GM12878 (cell line): ENCODE data around the gene HTATIP2. TPM values are rescaled to one million over a fixed set of nuclear protein-coding genes. Genes with fewer than 3 reads are reported as not detected.

Experiments
- ATAC-seq: fragments of 200-7000 bp; cut with Tn5 transposase; 3 replicates; pipeline ENCODE4 v1.9.1; 2020; ENCODE audit warnings: mild to moderate bottlenecking, moderate library complexity
- BruUV-seq: library from RNA; stranded (reverse); fragments of 400-500 nt; replicated peaks from 2 replicates; lab custom pipeline; 2021; lab: Mats Ljungman, UMichigan
- CTCF ChIA-PET: fragments of 300-600 bp; sonication (Branson Sonifier 250); formaldehyde crosslinking; extraction: SDS; loops from one replicate; lab custom pipeline; 2021; ENCODE audit warnings: inconsistent platforms; lab: Yijun Ruan, JAX
- POLR2A ChIA-PET: fragments of 350-600 bp; formaldehyde crosslinking; extraction: SDS; loops from one replicate; lab custom pipeline; 2021; ENCODE audit warnings: inconsistent platforms; lab: Charles Lee
- RAD21 ChIA-PET: fragments of 300-600 bp; sonication (Branson Sonifier 250); formaldehyde crosslinking; loops from one replicate; lab custom pipeline; 2023; ENCODE audit warnings: antibody characterized with exemption; ENCODE audit not compliant: unreplicated experiment; lab: Charles Lee
- SMC1A ChIA-PET: fragments of 300-600 bp; sonication (Branson Sonifier 250); formaldehyde crosslinking; loops from one replicate; lab custom pipeline; 2023; ENCODE audit not compliant: unreplicated experiment, uncharacterized antibody; lab: Charles Lee
- DNase-seq: peaks from one replicate; pipeline ENCODE4 v3.0.0-alpha.2; 2011; ENCODE audit warnings: low read depth, low spot score
- FAIRE-seq: peaks from 3 replicates; lab custom pipeline; 2011; peaks lifted over from hg19 to GRCh38; lab: Jason Lieb, UNC
- H2AFZ ChIP-seq: 2 replicates; pipeline ENCODE4 v1.6.0; 2011; ENCODE audit warnings: low read depth, low read length, control low read depth; ENCODE audit not compliant: control insufficient read depth
- H3K27ac ChIP-seq: 2 replicates; pipeline ENCODE4 v1.5.1; 2011; ENCODE audit warnings: control low read depth; ENCODE audit not compliant: control insufficient read depth, insufficient read depth
- H3K27me3 ChIP-seq, 2 experiments: replicated peaks in 1 of 2; 2 replicates each; pipeline versions ENCODE4 v1.6.0 to v1.6.1; 2011; ENCODE audit warnings: low read length in 1 of 2; ENCODE audit not compliant: control insufficient read depth in 2 of 2, insufficient read depth in 2 of 2
- H3K36me3 ChIP-seq, 2 experiments: 2 replicates each; pipeline ENCODE4 v1.5.1; 2011; ENCODE audit warnings: low read length in 1 of 2; ENCODE audit not compliant: control insufficient read depth in 2 of 2, insufficient read depth in 2 of 2
- H3K4me1 ChIP-seq: 2 replicates; pipeline ENCODE4 v1.6.1; 2011; ENCODE audit warnings: mild to moderate bottlenecking, low read length, moderate library complexity, mixed read lengths; ENCODE audit not compliant: control insufficient read depth, insufficient read depth
- H3K4me2 ChIP-seq: 2 replicates; pipeline ENCODE4 v1.6.0; 2011; ENCODE audit warnings: control low read depth; ENCODE audit not compliant: control insufficient read depth, insufficient read depth
- H3K4me3 ChIP-seq: fragments of 200-600 bp; sonication (generic); 2 replicates; pipeline ENCODE4 v1.5.1; 2016
- H3K79me2 ChIP-seq: 2 replicates; pipeline ENCODE4 v1.6.0; 2011; ENCODE audit warnings: low read length; ENCODE audit not compliant: control insufficient read depth, insufficient read depth
- H3K9ac ChIP-seq: 2 replicates; pipeline ENCODE4 v1.8.0; 2011; ENCODE audit warnings: low read length, control low read depth, mixed read lengths; ENCODE audit not compliant: control insufficient read depth, insufficient read depth
- H3K9me3 ChIP-seq: replicated peaks from 3 replicates; pipeline ENCODE4 v1.5.1; 2011; ENCODE audit warnings: mild to moderate bottlenecking, low read length; ENCODE audit not compliant: control insufficient read depth, insufficient read depth
- H4K20me1 ChIP-seq: 2 replicates; pipeline ENCODE4 v1.6.0; 2011; ENCODE audit not compliant: control insufficient read depth, insufficient read depth
- DPF2 ChIP-seq: fragments of 450-650 bp; IDR thresholded peaks from 2 replicates; pipeline ENCODE4 v1.6.1; 2017; ENCODE audit warnings: mild to moderate bottlenecking
- FOXM1 ChIP-seq: IDR thresholded peaks from 2 replicates; pipeline ENCODE4 v1.6.1; 2012; ENCODE audit warnings: low read depth, mild to moderate bottlenecking, inconsistent platforms, low read length, moderate library complexity
- JUND ChIP-seq: IDR thresholded peaks from 2 replicates; pipeline ENCODE4 v1.6.1; 2012; ENCODE audit warnings: low read depth, mild to moderate bottlenecking, low read length, improper control_type of control experiment, moderate library complexity
- KAT2A ChIP-seq: conservative IDR thresholded peaks from 2 replicates; pipeline ENCODE4 v1.6.1; 2011; ENCODE audit warnings: low read depth, low read length; ENCODE audit not compliant: control insufficient read depth
- POU2F2 ChIP-seq: IDR thresholded peaks from 3 replicates; pipeline ENCODE4 v1.6.1; 2011; ENCODE audit warnings: low read depth, mild to moderate bottlenecking, low read length, borderline replicate concordance
- RAD21 ChIP-seq: IDR thresholded peaks from 2 replicates; pipeline ENCODE4 v1.6.1; 2011; ENCODE audit warnings: mild to moderate bottlenecking, low read depth, low read length, moderate library complexity; ENCODE audit not compliant: insufficient read depth
- RFX5 ChIP-seq: IDR thresholded peaks from 2 replicates; pipeline ENCODE4 v1.6.1; 2011; ENCODE audit warnings: low read depth, low read length, improper control_type of control experiment
- SMAD1 ChIP-seq: fragments of 450-650 bp; IDR thresholded peaks from 2 replicates; pipeline ENCODE4 v1.6.1; 2018; ENCODE audit warnings: mild to moderate bottlenecking, low read depth; ENCODE audit not compliant: partially characterized antibody
- SMAD5 ChIP-seq: IDR thresholded peaks from 2 replicates; pipeline ENCODE4 v1.6.1; 2016; ENCODE audit warnings: antibody characterized with exemption, low read depth
- SMARCA5 ChIP-seq: fragments of 450-650 bp; IDR thresholded peaks from 2 replicates; pipeline ENCODE4 v1.6.1; 2017; ENCODE audit warnings: mild to moderate bottlenecking
- SMC3 ChIP-seq: IDR thresholded peaks from 2 replicates; pipeline ENCODE4 v1.6.1; 2011; ENCODE audit warnings: low read length, improper control_type of control experiment, borderline replicate concordance
- WGBS: methylation state at CpG from one replicate; pipeline ENCODE4 v1.1.6; 2016; ENCODE audit warnings: low lambda C conversion rate; ENCODE audit not compliant: insufficient replicate concordance, insufficient coverage; ENCODE audit errors: missing lambda C conversion rate; 5-methylcytosine and 5-hydroxymethylcytosine counted together
- in situ Hi-C: fragments of 300-500 bp; cut with MboI; formaldehyde crosslinking; loops from 9 replicates; pipeline ENCODE4 v1.14.3; 2018; ENCODE audit warnings: mixed read lengths
- intact Hi-C: fragments of 100-400 bp; cut with micrococcal nuclease; formaldehyde crosslinking; loops from one replicate; pipeline ENCODE4 v1.14.2; 2022; ENCODE audit not compliant: unreplicated experiment
- polyA plus RNA-seq, 11 experiments: library from polyadenylated mRNA; depleted of rRNA in 4 of 11; unstranded in 6 of 11; stranded (reverse) in 5 of 11; fragments of >200 nt; fragmentation: Nextera tagmentation in 4 of 11; fragmentation: Illumina TruSeq in 1 of 11; extraction: Ambion mirVana in 4 of 11; extraction: Trizol in 1 of 11; gene quantifications; 1 replicate in 1 of 11; 2 replicates in 10 of 11; pipeline versions ENCODE4 v1.2.1 to v1.2.3, GENCODE V29; 2011 to 2016; ENCODE audit warnings: inconsistent platforms in 2 of 11, missing spikeins in 2 of 11, low read depth in 1 of 11
- total RNA-seq, 4 experiments: library from RNA; depleted of rRNA in 3 of 4; stranded (reverse); fragments of >200 nt in 3 of 4; fragmentation: Illumina TruSeq in 1 of 4; extraction: Trizol in 1 of 4; gene quantifications; 2 replicates each; pipeline versions ENCODE4 v1.2.1 to v1.2.3, GENCODE V29; 2013 to 2021
- TF ChIP-seq, protein P1 (sequence below): IDR thresholded peaks from 2 replicates; pipeline ENCODE4 v1.6.1; 2011; ENCODE audit warnings: borderline replicate concordance, low read depth, mild to moderate bottlenecking, moderate library complexity, mixed read lengths, low read length; ENCODE audit not compliant: insufficient read depth; ENCODE audit errors: extremely low read length
- TF ChIP-seq, protein P2 (sequence below), 3 experiments: IDR thresholded peaks in 2 of 3; conservative IDR thresholded peaks in 1 of 3; 2 replicates each; pipeline ENCODE4 v1.5.1; 2011; ENCODE audit warnings: low read depth in 3 of 3, low read length in 3 of 3, mild to moderate bottlenecking in 3 of 3, control low read depth in 2 of 3, moderate library complexity in 2 of 3, inconsistent platforms in 1 of 3, mixed read lengths in 1 of 3; ENCODE audit not compliant: control insufficient read depth in 2 of 3, insufficient read depth in 1 of 3; ENCODE audit errors: extremely low read depth in 1 of 3
- TF ChIP-seq, protein P3 (sequence below): fragments of 450-650 bp; IDR thresholded peaks from 2 replicates; pipeline ENCODE4 v1.6.1; 2017; ENCODE audit warnings: mild to moderate bottlenecking, moderate library complexity

The HTATIP2 gene
- total and polyA plus RNA-seq, 10 of the 15 experiments (the other 5 are each of a cell fraction or from before 2014, with no cell fraction given), result 25.4 to 58.5 (median 42.2) TPM

DNA sequence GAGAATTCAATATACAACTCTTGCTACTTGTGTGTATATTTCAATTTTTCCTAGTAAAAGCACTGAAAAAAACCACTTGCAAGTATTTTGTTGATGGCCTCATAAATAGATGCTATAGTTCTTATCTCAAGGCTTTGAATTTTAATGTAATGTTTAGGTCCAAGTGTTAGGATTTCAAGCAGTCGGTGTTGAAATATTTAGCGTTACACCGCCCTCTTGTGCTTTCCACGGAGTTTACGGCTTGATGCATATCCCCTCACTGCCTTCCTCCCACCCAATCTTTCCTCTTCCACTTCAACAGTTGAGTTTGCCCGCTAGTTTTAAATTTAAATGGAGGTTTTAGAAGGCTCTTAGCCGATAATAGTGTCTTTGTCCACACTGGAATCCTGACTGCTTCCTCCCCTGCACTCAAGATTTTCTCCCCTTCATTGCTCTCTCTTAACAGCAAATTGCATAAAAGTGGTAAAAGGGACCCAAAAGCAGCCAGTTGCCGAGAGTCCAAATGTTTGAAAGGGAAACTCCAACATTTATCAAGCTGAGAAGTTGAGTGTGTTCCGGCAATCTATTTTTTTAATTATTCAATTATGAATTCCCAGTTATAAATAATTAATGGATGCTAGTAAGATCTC, 25.9 kb upstream of the HTATIP2 start:
- Histone ChIP-seq H3K4me1 (no peaks in the 10 kb centered on the region), H4K20me1 (no peaks in the 10 kb centered on the region), H3K79me2 (no peaks in the 10 kb centered on the region), H2AFZ (no peak overlapping the region), H3K4me3 (no peak overlapping the region), H3K9ac (no peak overlapping the region), H3K4me2 (no peak overlapping the region), H3K36me3 (no peaks in the 10 kb centered on the region), H3K27me3 (peaks cover 0 to 3% of the 10 kb centered on the region in 2 experiments; a peak in 3 of 4 replicates), H3K27ac (no peak overlapping the region), H3K9me3 (no peaks in the 10 kb centered on the region)
- CTCF ChIA-PET, result interaction anchor here (1.2 to 2.6 kb wide), 3 partner anchors 89 to 209 kb away, joined by 3 to 12 read pairs (median 6); no protein-coding TSS in a partner anchor
- BruUV-seq, result no TSS peak
- in situ Hi-C loops, result no loop called here
- WGBS, result 20% methylated on average over 9 of the region's 9 CpGs
- FAIRE-seq (no peak), ATAC-seq (peak; percentile 80), DNase-seq (no peak)
- POLR2A ChIA-PET, result no interaction called here
- intact Hi-C loops, result loop anchor here (1.0 to 5.0 kb wide), 4 partner anchors 93 to 400 kb away; no protein-coding TSS in a partner anchor
- RAD21 ChIA-PET, result no interaction called here
- SMC1A ChIA-PET, result no interaction called here
- TF ChIP-seq, protein P1, sequence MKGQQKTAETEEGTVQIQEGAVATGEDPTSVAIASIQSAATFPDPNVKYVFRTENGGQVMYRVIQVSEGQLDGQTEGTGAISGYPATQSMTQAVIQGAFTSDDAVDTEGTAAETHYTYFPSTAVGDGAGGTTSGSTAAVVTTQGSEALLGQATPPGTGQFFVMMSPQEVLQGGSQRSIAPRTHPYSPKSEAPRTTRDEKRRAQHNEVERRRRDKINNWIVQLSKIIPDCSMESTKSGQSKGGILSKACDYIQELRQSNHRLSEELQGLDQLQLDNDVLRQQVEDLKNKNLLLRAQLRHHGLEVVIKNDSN, result no peak
- TF ChIP-seq POU2F2, result no peak
- peak; percentile 72; the same call in 1 of the 2 replicates for TF ChIP-seq SMC3
- no peak for TF ChIP-seq SMARCA5
- no peak for TF ChIP-seq KAT2A
- TF ChIP-seq JUND, result no peak
- peak; percentile 61 for TF ChIP-seq RAD21
- TF ChIP-seq, protein P2, sequence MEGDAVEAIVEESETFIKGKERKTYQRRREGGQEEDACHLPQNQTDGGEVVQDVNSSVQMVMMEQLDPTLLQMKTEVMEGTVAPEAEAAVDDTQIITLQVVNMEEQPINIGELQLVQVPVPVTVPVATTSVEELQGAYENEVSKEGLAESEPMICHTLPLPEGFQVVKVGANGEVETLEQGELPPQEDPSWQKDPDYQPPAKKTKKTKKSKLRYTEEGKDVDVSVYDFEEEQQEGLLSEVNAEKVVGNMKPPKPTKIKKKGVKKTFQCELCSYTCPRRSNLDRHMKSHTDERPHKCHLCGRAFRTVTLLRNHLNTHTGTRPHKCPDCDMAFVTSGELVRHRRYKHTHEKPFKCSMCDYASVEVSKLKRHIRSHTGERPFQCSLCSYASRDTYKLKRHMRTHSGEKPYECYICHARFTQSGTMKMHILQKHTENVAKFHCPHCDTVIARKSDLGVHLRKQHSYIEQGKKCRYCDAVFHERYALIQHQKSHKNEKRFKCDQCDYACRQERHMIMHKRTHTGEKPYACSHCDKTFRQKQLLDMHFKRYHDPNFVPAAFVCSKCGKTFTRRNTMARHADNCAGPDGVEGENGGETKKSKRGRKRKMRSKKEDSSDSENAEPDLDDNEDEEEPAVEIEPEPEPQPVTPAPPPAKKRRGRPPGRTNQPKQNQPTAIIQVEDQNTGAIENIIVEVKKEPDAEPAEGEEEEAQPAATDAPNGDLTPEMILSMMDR (IDR thresholded peaks at IDR 0.05 in 2 of 3, conservative IDR thresholded peaks at IDR 0.05 in 1 of 3; ENCODE audit: control insufficient read depth in 2 of 3, extremely low read depth in 1 of 3, insufficient read depth in 1 of 3, low read depth in 3 of 3, low read length in 3 of 3), result peak; percentile 37 to 68 (median 47); a peak in 5 of 6 replicates
- no peak for TF ChIP-seq SMAD5
- TF ChIP-seq DPF2, result no peak
- no peak for TF ChIP-seq RFX5
- TF ChIP-seq, protein P3, sequence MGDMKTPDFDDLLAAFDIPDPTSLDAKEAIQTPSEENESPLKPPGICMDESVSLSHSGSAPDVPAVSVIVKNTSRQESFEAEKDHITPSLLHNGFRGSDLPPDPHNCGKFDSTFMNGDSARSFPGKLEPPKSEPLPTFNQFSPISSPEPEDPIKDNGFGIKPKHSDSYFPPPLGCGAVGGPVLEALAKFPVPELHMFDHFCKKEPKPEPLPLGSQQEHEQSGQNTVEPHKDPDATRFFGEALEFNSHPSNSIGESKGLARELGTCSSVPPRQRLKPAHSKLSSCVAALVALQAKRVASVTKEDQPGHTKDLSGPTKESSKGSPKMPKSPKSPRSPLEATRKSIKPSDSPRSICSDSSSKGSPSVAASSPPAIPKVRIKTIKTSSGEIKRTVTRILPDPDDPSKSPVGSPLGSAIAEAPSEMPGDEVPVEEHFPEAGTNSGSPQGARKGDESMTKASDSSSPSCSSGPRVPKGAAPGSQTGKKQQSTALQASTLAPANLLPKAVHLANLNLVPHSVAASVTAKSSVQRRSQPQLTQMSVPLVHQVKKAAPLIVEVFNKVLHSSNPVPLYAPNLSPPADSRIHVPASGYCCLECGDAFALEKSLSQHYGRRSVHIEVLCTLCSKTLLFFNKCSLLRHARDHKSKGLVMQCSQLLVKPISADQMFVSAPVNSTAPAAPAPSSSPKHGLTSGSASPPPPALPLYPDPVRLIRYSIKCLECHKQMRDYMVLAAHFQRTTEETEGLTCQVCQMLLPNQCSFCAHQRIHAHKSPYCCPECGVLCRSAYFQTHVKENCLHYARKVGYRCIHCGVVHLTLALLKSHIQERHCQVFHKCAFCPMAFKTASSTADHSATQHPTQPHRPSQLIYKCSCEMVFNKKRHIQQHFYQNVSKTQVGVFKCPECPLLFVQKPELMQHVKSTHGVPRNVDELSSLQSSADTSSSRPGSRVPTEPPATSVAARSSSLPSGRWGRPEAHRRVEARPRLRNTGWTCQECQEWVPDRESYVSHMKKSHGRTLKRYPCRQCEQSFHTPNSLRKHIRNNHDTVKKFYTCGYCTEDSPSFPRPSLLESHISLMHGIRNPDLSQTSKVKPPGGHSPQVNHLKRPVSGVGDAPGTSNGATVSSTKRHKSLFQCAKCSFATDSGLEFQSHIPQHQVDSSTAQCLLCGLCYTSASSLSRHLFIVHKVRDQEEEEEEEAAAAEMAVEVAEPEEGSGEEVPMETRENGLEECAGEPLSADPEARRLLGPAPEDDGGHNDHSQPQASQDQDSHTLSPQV, result no peak
- no peak for TF ChIP-seq FOXM1
- no peak for TF ChIP-seq SMAD1
